Esophagus mucosa (tissue), 1 donor: ENCODE measurements around the gene TMEM269. TPM values are rescaled to one million over a fixed set of nuclear protein-coding genes. Genes with fewer than 3 reads are reported as not detected.

Experiments used
- total RNA-seq: library from RNA; stranded (reverse); gene quantifications from one replicate; pipeline ENCODE4 v1.2.4, GENCODE V29; 2023
- donor health status: DM: yes; HTN: yes; CAD: no.

Gene TMEM269
- total RNA-seq, 1 donor from 2014 or later, result 0.08 TPM

Other genes starting within 250 kb of the TMEM269 start
- 42.6 TPM for gene PPIH, start 126.6 kb upstream of the TMEM269 start, total RNA-seq
- gene YBX1, start 102.6 kb upstream of the TMEM269 start, total RNA-seq, result 404 TPM
- gene CLDN19, start 44.8 kb upstream of the TMEM269 start, total RNA-seq, result not detected
- gene P3H1, start 18.0 kb upstream of the TMEM269 start, total RNA-seq, result 7.1 TPM
- 6.1 TPM for gene C1orf50, start 17.7 kb upstream of the TMEM269 start, total RNA-seq
- 10.6 TPM for gene ERMAP, start 32.1 kb downstream of the TMEM269 start, total RNA-seq
- 14.3 TPM for gene SVBP, start 32.4 kb downstream of the TMEM269 start, total RNA-seq
- gene ZNF691, start 61.6 kb downstream of the TMEM269 start, total RNA-seq, result 3.9 TPM
- 243 TPM for gene SLC2A1, start 173.9 kb downstream of the TMEM269 start, total RNA-seq